HFFc6 (cell line): ENCODE results near the gene DNAJC30. TPM values are rescaled to one million over a fixed set of nuclear protein-coding genes. Genes with fewer than 3 reads are reported as not detected.
A peak's percentile ranks its signal among the peaks of the same experiment; 100 is the strongest.

Experiments used
- DNase-seq: peaks from one replicate; pipeline ENCODE4 v3.0.0-alpha.2; 2018
- H3K27ac Mint-ChIP-seq: 2 replicates; pipeline ENCODE4 v1.8.0; 2020; ENCODE audit warnings: mild to moderate bottlenecking, mixed read lengths
- H3K27me3 Mint-ChIP-seq: 2 replicates; pipeline ENCODE4 v1.8.0; 2021; ENCODE audit warnings: mild to moderate bottlenecking, moderate library complexity, mixed read lengths; ENCODE audit not compliant: insufficient read depth
- H3K36me3 Mint-ChIP-seq: 2 replicates; pipeline ENCODE4 v1.8.0; 2021; ENCODE audit warnings: low read depth, mixed read lengths
- H3K4me1 Mint-ChIP-seq: 2 replicates; pipeline ENCODE4 v1.8.0; 2020; ENCODE audit warnings: low read depth, mixed read lengths
- H3K4me3 Mint-ChIP-seq: 2 replicates; pipeline ENCODE4 v1.8.0; 2020; ENCODE audit warnings: mild to moderate bottlenecking, moderate library complexity, mixed read lengths
- H3K9me3 Mint-ChIP-seq: 2 replicates; pipeline ENCODE4 v1.8.0; 2020; ENCODE audit warnings: mild to moderate bottlenecking, mixed read lengths
- CTCF ChIP-seq: fragments of 200-600 bp; sonication (generic); IDR thresholded peaks from 2 replicates; pipeline ENCODE4 v1.5.0; 2021; ENCODE audit warnings: antibody characterized with exemption, mild to moderate bottlenecking
- total RNA-seq, 6 experiments: library from RNA; stranded (reverse); fragmentation: NEBNext Ultra II Directional; extraction: Animal tissue kit (Norgen Biotek cat#: 25700); gene quantifications; 2 replicates in 1 of 6; 3 replicates in 5 of 6; pipeline ENCODE4 v1.2.3, GENCODE V29; 2021

DNAJC30 gene
- total RNA-seq, 6 experiments from 2014 or later, result 17.8 to 20.6 (median 18.6) TPM

- Mint-ChIP-seq H3K27ac (no peak overlapping the region), H3K4me3 (no peak overlapping the region), H3K36me3 (peaks cover 21% of the 10 kb centered on the region), H3K9me3 (no peaks in the 10 kb centered on the region), H3K4me1 (peaks cover under 1% of the 10 kb centered on the region; the same call in 1 of the 2 replicates), H3K27me3 (peaks cover 2% of the 10 kb centered on the region)
- DNase-seq, result no peak
- no peak for TF ChIP-seq CTCF
Observed at GRCh38 chr7:73700069-73700423, 16.8 kb upstream of the DNAJC30 start.

GRCh38 chr7:73699370-73700068 is 16.3 kb upstream of the DNAJC30 start:
- H3K9me3 Mint-ChIP-seq, result no peaks in the 10 kb centered on the region
- no peak overlapping the region for H3K4me3 Mint-ChIP-seq
- DNase-seq, result no peak
- H3K36me3 Mint-ChIP-seq, result peaks cover 23% of the 10 kb centered on the region
- TF ChIP-seq CTCF, result peak; percentile 19
- no peak overlapping the region for H3K27ac Mint-ChIP-seq
- peaks cover 2% of the 10 kb centered on the region for H3K27me3 Mint-ChIP-seq
- H3K4me1 Mint-ChIP-seq, result no peaks in the 10 kb centered on the region

GRCh38 chr7:73698410-73698809 is 15.2 kb upstream of the DNAJC30 start:
- no peak for TF ChIP-seq CTCF
- no peak for DNase-seq
- Mint-ChIP-seq H3K27me3 (peaks cover 2% of the 10 kb centered on the region), H3K4me1 (no peaks in the 10 kb centered on the region), H3K4me3 (no peak overlapping the region), H3K9me3 (no peaks in the 10 kb centered on the region), H3K27ac (peak overlapping the region; percentile 27), H3K36me3 (peaks cover 27% of the 10 kb centered on the region)

- no peak for TF ChIP-seq CTCF
- DNase-seq, result no peak
- H3K4me3 Mint-ChIP-seq, result no peak overlapping the region
- no peak overlapping the region for H3K27ac Mint-ChIP-seq
- peaks cover 22% of the 10 kb centered on the region; the same call in 1 of the 2 replicates for H3K36me3 Mint-ChIP-seq
- H3K9me3 Mint-ChIP-seq, result no peaks in the 10 kb centered on the region
- H3K4me1 Mint-ChIP-seq, result no peaks in the 10 kb centered on the region
- H3K27me3 Mint-ChIP-seq, result peaks cover 2% of the 10 kb centered on the region; the same call in 1 of the 2 replicates
Observed at GRCh38 chr7:73696372-73696771, 13.1 kb upstream of the DNAJC30 start.

GRCh38 chr7:73690646-73691045 is 7.4 kb upstream of the DNAJC30 start:
- peaks cover 35% of the 10 kb centered on the region for H3K36me3 Mint-ChIP-seq
- no peak for TF ChIP-seq CTCF
- no peak for DNase-seq
- no peaks in the 10 kb centered on the region for H3K9me3 Mint-ChIP-seq
- no peak overlapping the region for H3K4me3 Mint-ChIP-seq
- no peaks in the 10 kb centered on the region; the same call in 1 of the 2 replicates for H3K27me3 Mint-ChIP-seq
- H3K4me1 Mint-ChIP-seq, result no peaks in the 10 kb centered on the region
- no peak overlapping the region; the same call in 1 of the 2 replicates for H3K27ac Mint-ChIP-seq
